NCI-H2029 (cell line): ENCODE measurements around the gene TP53BP2.
A peak's percentile ranks its signal among the peaks of the same experiment; 100 is the strongest.

Source experiments
- DNase-seq: peaks from one replicate; lab custom pipeline; 2025; lab: John Stamatoyannopoulos, UW

TP53BP2 gene

GRCh38 chr1:223793716-223794115, 52.0 kb downstream of the TP53BP2 start:
- DNase-seq, result no peak

DNA sequence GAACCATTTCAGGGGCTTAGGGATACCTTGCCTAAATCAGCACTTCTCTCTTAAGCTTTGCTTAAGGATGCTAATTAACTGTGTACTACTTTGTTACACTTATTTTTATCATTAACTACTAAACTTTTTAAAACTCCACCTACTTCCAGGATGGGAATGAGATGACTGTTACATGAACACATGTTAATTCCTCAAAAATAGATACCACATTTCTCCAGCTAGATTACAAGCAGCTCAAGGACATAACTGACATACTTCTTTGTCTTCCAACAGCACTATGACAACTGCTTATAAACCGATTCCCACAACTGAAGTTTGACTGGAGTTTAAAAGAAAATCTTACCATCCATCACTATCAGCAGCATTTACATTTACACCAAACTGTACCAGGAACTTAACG, 53.7 kb downstream of the TP53BP2 start:
- no peak for DNase-seq

DNA sequence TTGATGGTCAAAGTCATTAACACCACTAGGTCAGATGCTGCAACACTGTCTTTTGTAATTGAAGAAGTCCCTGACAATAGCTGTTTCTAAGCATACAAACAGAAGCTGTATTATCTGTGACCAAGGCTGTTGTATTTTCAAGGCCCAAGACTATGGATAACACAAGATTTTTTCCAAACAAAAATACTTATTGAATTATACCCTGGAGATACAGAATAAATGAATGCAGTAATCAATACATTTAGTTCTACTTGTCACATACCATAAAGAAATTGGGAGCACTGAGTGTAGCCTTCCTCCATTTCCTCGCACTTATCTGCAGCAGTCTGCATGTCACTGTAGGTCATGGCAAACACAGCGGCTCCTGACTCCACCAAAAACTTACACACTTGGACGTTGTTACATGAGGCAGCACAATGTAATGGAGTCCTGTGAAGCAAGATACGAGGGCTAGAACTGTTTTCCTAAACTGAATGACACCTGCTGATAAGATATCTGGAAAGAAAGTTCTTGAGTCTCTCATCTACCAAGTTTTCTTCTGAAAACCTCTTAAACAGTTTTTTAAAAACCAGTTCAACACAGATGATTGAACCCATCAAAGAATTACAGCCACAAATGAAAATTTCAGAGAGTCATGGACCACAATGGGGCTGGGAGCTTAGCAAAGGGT, 56.9 kb downstream of the TP53BP2 start:
- no peak for DNase-seq

DNA sequence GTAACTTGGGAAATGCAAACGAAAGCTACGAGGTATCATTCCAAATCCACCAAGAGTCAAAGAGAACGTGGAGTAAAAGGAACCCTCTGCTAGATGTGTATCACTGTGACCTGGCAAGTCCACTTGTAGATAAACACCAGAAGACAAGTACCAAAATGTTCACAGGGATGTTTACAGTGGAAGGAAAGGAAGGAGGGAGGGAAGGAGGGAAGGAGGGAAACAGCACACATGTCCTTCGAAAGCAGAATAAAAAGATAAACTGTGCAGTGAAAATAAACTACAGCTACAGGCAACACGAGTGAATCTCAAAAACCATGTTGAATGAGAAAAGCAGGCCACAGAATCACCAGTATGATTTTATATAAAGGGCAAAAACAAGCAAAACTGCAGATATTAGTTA, 59.9 kb downstream of the TP53BP2 start:
- no peak for DNase-seq

DNA sequence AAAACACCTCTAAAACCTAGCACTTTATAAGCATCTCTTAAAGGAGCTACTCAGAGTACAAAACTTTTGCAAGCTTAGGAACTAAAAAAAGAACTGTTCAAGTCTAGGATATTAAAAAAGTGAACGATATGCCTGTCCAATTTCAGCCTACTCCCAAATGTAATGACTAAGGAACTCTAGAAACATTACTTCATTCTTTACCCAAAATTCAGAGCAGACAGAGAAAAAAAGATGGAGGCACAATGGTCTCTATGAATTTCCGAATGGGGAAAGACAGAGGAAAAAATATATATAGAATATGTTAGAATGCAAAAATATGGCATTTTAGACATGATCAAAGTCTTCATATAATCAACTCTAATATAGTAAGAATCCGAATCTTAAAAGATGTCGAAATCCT, 61.2 kb downstream of the TP53BP2 start:
- DNase-seq, result no peak

DNA sequence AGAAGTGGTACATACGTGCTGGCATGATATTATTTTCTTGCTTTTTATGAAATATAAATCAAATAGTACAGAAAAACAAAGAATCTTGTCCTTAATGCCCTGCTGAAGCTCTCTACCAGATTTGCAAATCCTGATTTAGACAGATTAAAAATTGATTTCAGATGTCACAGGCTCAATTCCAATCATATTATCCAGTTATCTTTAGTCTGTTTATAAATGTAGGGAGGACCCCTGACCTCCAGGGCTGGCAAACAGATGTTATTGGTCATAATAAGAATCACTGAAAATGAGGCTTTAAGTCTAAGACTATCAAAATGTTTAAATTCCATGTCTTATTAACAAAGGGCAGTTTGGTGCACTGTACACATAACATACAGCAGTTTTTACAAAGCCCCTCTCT, 62.1 kb downstream of the TP53BP2 start:
- no peak for DNase-seq

DNA sequence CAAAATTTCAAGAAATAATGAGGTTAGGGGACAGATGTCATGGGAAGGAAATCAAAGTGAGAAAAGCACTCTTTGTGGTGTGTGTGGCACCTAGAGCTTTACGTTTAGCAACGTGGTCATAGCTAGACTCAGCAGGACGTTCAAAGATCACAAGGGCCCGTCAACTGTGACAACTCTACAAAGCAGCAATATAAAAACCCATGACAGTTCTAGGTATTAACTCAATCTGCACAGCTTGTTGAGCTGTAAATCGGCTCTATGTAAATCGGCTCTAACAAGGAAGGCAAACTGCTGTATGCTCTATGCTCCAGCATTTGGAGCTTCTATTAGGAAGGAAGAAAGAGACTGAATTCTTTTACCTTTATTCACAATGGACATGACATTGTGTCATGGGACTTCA, 64.8 kb downstream of the TP53BP2 start:
- DNase-seq, result no peak

- DNase-seq, result no peak
Measured at GRCh38 chr1:223780318-223780717, 65.4 kb downstream of the TP53BP2 start.

- no peak for DNase-seq
Measured at GRCh38 chr1:223776826-223777454, 68.8 kb downstream of the TP53BP2 start.

DNA sequence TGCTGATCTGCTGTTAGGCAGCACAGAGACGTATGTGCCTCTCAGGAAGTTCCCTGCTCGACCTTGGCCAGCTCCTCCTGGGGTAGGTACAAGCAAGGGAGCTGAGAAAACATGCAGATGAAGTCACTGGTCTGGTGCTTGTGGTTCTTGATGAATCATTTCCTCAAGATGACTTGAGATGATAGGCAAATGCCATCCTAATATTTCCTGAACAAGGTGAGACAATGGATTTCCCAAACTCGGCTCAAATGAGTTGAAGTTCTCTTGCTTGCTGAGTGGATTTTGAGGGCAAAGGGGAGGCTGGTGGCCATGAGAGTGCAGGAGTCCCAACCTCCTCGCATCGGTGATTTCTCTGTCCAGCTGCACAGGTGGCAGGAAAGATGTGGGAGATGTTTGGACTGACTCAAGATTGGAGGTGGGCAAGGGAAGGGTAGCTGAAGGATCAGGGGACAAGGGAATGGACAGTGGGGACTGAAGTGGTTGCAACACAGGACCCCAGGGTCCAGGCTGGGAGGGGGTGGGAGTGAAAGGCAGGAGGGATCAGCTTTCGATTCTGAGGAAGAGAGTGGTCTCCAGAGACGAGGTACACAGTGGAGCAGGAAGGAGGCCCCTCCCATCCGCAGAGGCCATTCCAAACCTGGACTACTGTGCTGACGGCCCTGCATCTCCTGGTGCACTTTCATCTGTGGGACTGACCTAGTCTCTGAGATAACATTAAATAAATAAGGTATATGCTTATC, 69.5 kb downstream of the TP53BP2 start:
- DNase-seq, result no peak

DNA sequence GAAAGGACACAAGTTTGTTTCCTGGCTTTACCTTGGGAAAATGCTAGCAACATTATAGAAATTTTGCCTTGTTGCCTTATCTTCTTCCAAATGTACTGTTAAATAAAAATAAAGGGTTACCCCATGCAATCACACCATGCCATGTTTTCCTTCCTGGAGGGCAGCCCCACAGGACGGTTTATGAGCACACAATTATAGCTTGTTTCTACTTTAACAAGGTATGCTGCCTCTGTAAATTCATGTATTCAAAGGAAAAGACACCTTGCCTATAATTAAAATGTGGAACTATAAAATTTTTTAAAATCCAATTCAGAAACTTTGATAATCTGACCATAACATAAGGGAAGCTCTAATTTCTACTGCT, 70.1 kb downstream of the TP53BP2 start:
- no peak for DNase-seq

DNA sequence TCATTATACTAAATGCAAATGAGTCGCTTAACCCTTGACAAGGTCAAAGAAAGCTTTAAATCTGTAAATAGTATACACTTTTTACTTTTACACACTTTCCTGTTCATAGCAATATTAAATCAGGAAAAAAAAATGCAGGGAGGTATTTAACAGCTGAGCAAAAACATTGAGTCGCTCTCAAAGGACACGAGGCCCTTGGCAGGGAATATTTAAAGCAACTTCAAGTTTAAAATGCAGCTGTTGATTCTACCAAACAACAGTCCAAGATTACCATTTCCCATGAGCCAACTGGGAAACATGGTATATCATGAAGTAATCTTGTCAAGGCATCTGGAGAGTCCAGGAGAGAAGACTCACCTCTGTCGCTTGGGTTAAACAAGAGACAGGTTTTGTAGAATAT, 70.7 kb downstream of the TP53BP2 start:
- no peak for DNase-seq

DNA sequence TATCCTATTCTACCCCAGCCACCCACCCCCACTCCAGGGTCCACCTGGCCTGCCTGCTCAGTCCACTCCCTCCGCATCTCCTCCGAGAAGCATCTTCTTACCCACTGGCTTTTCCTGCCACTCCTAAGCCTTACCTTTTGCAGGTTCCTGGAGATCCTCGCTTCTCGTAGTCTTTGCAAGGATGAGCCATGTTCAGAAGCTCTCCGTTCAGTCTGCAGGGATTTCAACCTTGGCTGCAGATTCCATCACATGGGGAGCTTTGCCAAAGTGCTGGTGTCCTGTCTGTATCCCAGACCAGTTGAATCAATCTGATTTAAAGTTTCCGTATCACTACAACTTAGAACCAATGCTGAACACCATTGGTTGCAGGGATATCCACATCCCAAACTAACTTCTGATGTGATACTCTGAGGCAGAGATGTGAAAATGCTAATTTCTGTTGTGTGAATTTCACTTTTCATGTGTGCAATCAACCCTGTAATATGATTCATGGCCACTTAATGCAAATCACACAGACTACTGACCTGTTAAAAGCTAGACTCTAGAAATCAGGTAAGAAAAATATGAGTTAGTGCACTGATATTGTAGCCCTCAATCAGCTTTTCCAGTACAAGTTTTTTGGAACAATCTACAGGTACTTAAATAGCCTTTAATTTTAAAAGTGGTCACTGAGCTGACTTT, 71.5 kb downstream of the TP53BP2 start:
- no peak for DNase-seq

DNA sequence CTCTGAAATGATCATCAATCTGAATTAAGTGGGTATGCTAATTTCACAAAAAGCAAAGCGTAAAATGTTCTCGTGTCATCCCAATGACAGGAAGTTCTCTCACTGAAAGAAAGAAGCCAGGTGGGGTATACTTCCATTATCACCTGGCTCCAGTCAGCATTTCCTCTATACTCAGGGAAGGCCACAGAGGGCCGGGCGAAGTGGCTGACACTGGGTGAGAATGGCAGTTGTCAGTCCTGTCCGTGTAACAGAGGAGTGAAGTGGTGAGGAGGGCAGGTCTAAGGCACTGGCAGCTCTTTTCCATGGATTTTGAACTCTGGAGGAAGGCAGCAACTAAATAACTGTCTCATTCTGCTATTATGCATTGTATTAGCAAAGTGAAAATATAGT, 73.0 kb downstream of the TP53BP2 start:
- DNase-seq, result no peak

GRCh38 chr1:223771814-223772770, 73.7 kb downstream of the TP53BP2 start:
- DNase-seq, result no peak

DNA sequence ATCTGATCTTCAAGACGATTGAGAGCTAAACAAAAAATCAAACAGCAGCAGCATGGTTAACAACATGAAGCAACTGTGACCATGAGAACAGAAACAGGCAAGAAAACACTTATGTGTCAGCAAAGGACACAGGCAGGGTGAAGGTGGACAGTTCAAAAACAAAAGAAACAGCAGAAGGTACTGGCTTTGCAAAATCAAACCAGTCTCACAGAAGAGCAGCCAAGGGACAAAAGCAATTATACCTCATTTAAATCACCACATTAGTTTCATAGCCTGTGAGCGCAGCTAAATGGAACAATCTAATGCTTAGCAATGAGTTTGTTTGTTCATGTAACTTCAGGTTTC, 74.3 kb downstream of the TP53BP2 start:
- DNase-seq, result no peak

- DNase-seq, result no peak
Measured at GRCh38 chr1:223770621-223771315, 75.0 kb downstream of the TP53BP2 start.

DNA sequence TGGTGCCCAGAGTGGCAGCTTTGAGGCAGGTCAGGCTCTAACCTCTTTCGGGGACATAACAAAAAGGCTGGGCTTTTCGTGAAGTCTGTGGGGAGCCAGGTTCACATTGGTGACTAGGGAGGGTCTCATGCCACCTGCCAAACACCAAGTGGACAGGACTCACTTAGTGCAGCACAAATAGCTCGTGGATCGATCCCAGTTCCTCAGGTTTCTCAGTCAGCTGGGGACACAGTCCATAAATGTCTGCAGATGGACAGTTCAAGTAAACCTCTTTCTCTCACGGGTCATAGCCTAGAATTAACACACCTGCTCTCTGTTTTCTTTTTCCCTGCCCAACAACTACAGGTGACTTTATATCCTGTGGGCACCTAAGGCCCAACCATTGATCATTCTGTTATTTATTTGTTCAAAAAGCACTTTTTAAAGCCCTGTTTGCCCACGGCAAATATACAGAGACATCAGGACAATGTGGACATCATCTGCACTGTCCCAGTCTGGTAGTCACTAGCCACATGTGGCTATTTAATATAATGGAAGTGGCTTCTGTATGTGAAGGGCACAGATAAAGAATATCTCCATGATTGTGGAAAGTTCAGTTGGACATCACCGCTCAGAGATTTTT, 79.9 kb downstream of the TP53BP2 start:
- peak; percentile 59 for DNase-seq

DNA sequence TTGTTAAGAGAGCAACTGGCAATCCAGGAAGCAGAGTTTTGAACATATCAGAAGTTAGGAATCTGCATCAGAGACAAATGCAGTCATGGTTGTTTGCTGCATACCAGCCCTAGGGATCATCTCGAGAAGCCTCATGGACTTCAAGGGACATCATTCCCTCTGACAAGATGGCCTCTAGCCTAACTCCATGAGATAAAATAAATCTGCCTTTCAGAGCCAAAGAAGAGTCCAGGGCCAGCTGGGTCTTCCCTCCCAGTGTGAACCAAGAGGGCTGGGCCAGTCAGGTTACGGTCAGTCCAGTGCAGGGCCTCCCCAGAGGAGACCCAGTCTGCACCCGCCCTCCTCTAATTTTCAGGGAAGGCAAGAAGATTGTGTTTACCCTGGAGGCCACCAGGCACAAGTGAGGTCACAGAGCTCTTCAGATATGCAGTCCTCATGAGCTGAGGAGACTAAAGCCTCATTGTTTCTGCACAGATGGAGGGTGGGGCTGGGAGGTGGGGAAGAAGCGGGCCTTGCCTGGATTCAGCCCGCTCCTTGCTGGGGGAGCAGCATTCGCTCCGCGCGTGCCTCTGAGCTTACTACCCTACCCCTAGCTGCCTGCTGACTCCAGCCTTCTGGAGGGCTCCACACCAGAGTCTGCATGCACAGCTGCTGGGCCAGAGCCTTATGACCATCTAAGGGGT, 80.6 kb downstream of the TP53BP2 start:
- peak; percentile 66 for DNase-seq

GRCh38 chr1:223763881-223764280, 81.9 kb downstream of the TP53BP2 start:
- no peak for DNase-seq
